Activated T-cell treated with anti-CD3 and anti-CD28 coated beads for 24 hours (primary cell): ENCODE measurements around the gene ACOT2.

Source experiments
- DNase-seq: peaks from one replicate; pipeline ENCODE4 v3.0.0-alpha.2; 2020; ENCODE audit warnings: low read depth

Gene ACOT2

GRCh38 chr14:73613419-73613963 is 44.5 kb downstream of the ACOT2 start:
- DNase-seq = no peak

GRCh38 chr14:73616831-73617230 is 47.8 kb downstream of the ACOT2 start:
- no peak for DNase-seq

GRCh38 chr14:73619524-73619923 is 50.5 kb downstream of the ACOT2 start:
- DNase-seq = no peak

GRCh38 chr14:73620268-73620667 is 51.3 kb downstream of the ACOT2 start:
- no peak for DNase-seq

GRCh38 chr14:73623504-73624054 is 54.6 kb downstream of the ACOT2 start:
- DNase-seq = no peak
